Prostate gland (tissue), 2 donors: ENCODE results near the gene PROM1.
A peak's percentile ranks its signal among the peaks of the same experiment; 100 is the strongest.

ENCODE experiments used
- CTCF ChIP-seq, 4 experiments: fragments of 200-600 bp in 2 of 4; fragments of 450-650 bp in 2 of 4; sonication (generic) in 2 of 4; IDR thresholded peaks; 1 replicate in 3 of 4; 2 replicates in 1 of 4; pipeline ENCODE4 v1.5.1; 2016 to 2019; ENCODE audit warnings: antibody characterized with exemption in 4 of 4, mild to moderate bottlenecking in 2 of 4, moderate library complexity in 2 of 4
- POLR2A ChIP-seq: fragments of 450-650 bp; IDR thresholded peaks from one replicate; pipeline ENCODE4 v1.6.1; 2016; ENCODE audit warnings: antibody characterized with exemption, mild to moderate bottlenecking
- POLR2AphosphoS5 ChIP-seq: sonication (generic); formaldehyde crosslinking; IDR thresholded peaks from one replicate; pipeline ENCODE4 v1.6.1; 2017; ENCODE audit warnings: antibody characterized with exemption

GRCh38 chr4:15938182-15938581 is 145.6 kb downstream of the PROM1 start:
- no peak for TF ChIP-seq CTCF (IDR thresholded peaks at IDR 0.05)
- peak; percentile 48 for TF ChIP-seq POLR2A
- TF ChIP-seq POLR2AphosphoS5: peak; percentile 53
